Measurements from ENCODE around the gene EVI2B. TPM values are rescaled to one million over a fixed set of nuclear protein-coding genes. Genes with fewer than 3 reads are reported as not detected.

EVI2B gene
- total RNA-seq, 1 experiment from 2014 or later = not detected

GRCh38 chr17:31321966-31322365 is 8.1 kb upstream of the EVI2B start:
- Histone ChIP-seq H3K9me3 (ENCODE audit: control insufficient read depth, low read depth, low read length) (no peaks in the 10 kb centered on the region), H4K20me1 (ENCODE audit: control insufficient read depth, insufficient read depth, insufficient read length) (no peaks in the 10 kb centered on the region), H2AK5ac (ENCODE audit: insufficient read length, low read length) (no peak overlapping the region), H4K91ac (ENCODE audit: insufficient read length, low read depth, low read length) (no peak overlapping the region), H3K18ac (ENCODE audit: insufficient read length, low read depth, low read length) (no peak overlapping the region), H3K23me2 (ENCODE audit: insufficient read length, low read depth, low read length, poor library complexity, severe bottlenecking) (no peaks in the 10 kb centered on the region), H3K79me2 (ENCODE audit: insufficient read depth, low read length) (no peaks in the 10 kb centered on the region), H3K4me2 (ENCODE audit: insufficient read depth, insufficient read length, low read length) (no peak overlapping the region), H3K27ac (ENCODE audit: insufficient read length, low read depth, low read length) (no peak overlapping the region), H2AFZ (ENCODE audit: low read length) (no peak overlapping the region), H2BK5ac (ENCODE audit: insufficient read length, low read length) (no peak overlapping the region), H3K27me3 (ENCODE audit: insufficient read depth, low read length) (no peaks in the 10 kb centered on the region), H3K4me1 (ENCODE audit: insufficient read depth, low read length) (no peaks in the 10 kb centered on the region), H3K9ac (ENCODE audit: extremely low read depth, insufficient read length, low read length) (no peak overlapping the region), H3T11ph (ENCODE audit: low read length) (no peak overlapping the region), H3K23ac (ENCODE audit: insufficient read length, low read depth, low read length) (no peak overlapping the region), H3K4ac (ENCODE audit: low read depth, low read length) (no peak overlapping the region), H2BK15ac (ENCODE audit: low read depth, low read length) (no peak overlapping the region), H3K79me1 (ENCODE audit: insufficient read depth, low read depth, low read length, poor library complexity, severe bottlenecking) (no peaks in the 10 kb centered on the region), H2BK20ac (ENCODE audit: low read depth, low read length, poor library complexity, severe bottlenecking) (no peak overlapping the region), H2BK120ac (ENCODE audit: low read depth, low read length, poor library complexity, severe bottlenecking) (no peak overlapping the region), H4K8ac (replicated peaks; ENCODE audit: insufficient read length, low read depth, low read length) (no peak overlapping the region), H3K14ac (ENCODE audit: insufficient read depth, low read length) (no peak overlapping the region), H3K56ac (ENCODE audit: insufficient read length, low read depth, low read length) (no peak overlapping the region), H2BK12ac (ENCODE audit: insufficient read length, low read depth, low read length) (no peak overlapping the region), H4K5ac (ENCODE audit: insufficient read length, low read depth, low read length) (no peak overlapping the region)
- H3K4me1 Mint-ChIP-seq = peaks cover 5 to 8% of the 10 kb centered on the region in 2 experiments
- no peak overlapping the region for H3K27ac Mint-ChIP-seq
- no peaks in the 10 kb centered on the region for H3K9me3 Mint-ChIP-seq
- no peak for DNase-seq
- H3K27me3 Mint-ChIP-seq (ENCODE audit: low read depth) = no peaks in the 10 kb centered on the region
- TF ChIP-seq CTCF (conservative IDR thresholded peaks at IDR 0.05) = no peak
- no CpG with 5 or more reads among the region's 4 CpGs for WGBS (ENCODE audit: extremely low coverage, insufficient read length, low lambda C conversion rate)
- H3K36me3 Mint-ChIP-seq (ENCODE audit: insufficient read depth in 1 of 3, low read depth in 3 of 3) = peaks cover 0 to 13% (median 0%) of the 10 kb centered on the region in 3 experiments; a peak in 2 of 7 replicates
- no peak overlapping the region for H3K4me3 Mint-ChIP-seq
